NCI-H748 (cell line): ENCODE data around the gene ZC3H7B.
A peak's percentile ranks its signal among the peaks of the same experiment; 100 is the strongest.

ENCODE experiments used
- DNase-seq: peaks from one replicate; lab custom pipeline; 2025; ENCODE audit not compliant: unreplicated experiment; lab: John Stamatoyannopoulos, UW

Gene ZC3H7B

DNA sequence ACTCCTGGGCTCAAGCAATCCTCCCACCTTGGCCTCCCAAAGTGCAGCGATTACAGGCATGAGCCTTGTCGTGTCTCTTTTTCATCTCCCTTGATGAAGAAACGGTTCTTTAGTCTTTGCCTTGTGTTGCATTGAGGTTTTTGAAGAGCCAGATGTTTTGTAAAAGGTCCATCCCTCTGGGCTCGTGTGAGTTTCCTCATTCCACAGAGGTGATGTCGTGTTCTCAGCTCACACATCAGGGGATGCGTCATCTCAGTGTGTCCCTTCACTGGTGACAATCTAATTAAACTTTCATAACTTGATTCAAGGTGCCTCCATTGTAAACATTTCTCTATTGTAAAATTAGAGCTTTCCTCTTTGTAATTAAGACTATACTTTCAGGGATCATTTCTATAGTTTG lies 50.7 kb downstream of the ZC3H7B start:
- no peak for DNase-seq

GRCh38 chr22:41353862-41354575 lies 52.7 kb downstream of the ZC3H7B start:
- no peak for DNase-seq

GRCh38 chr22:41354979-41355378 lies 53.7 kb downstream of the ZC3H7B start:
- DNase-seq = no peak

GRCh38 chr22:41355895-41356294 lies 54.6 kb downstream of the ZC3H7B start:
- DNase-seq = no peak

DNA sequence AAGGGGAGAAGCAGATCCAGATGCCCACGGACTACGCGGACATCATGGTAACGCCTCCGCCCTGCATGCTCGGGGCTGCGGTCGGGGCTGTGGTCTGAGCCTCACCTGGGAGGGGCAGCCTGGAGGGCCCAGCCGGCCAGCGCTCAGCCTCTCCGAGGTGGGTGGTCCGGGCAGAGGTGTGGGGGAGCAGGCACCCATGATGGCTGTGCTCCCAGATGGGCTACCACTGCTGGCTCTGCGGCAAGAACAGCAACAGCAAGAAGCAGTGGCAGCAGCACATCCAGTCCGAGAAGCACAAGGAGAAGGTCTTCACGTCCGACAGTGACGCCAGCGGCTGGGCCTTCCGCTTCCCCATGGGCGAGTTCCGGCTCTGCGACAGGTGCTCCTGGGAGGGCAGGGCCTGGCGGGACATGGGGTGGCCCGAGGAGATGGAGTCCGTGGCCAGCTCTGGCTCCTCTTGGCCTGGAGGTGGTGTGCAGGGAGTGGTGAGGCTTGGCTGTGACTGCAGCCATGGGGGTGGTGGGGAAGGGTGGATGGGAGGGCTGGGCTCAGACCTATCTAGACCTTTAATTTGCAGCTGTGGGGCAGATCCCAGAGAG lies 55.2 kb downstream of the ZC3H7B start:
- DNase-seq = no peak

- DNase-seq = no peak
Measured at GRCh38 chr22:41357191-41357590, 55.9 kb downstream of the ZC3H7B start.

DNA sequence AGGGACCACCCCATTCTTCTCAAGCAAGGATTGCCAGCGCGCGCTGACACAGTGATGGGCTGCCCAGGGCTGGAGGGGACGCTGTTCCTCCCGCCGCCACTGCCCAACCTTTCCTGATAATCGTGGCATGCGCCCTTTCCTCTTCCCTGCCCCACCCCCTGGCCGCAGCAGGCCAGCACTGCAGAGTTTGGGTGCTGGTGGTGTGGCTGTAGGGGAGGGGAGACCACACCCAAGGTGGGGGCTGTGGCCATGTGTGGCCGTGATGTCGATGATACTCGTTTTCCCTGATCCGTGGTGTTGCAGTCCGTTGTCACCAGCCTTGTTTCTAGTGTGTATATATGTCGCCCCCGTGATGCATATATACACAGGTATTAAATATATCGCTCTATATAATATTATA lies 57.6 kb downstream of the ZC3H7B start:
- DNase-seq = no peak

DNA sequence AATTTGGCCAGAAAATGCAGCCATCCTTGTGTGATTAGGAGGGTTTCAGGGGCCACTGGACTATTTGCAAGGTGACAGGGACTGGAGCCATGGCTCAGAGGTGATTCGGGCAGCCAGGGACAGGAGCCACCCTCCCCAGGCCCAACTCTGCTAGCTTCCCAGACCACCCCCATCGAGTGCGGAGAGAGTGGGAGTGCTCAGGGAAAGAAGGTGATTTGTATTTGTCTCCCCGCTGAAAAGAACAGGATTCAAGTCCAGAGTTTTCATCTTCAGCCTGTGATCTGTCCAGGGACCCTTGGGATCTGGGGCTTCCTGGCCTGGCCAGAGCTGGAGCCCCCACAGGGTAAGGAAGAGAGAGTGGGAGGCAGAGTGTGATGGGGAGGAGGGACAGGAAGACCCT lies 58.1 kb downstream of the ZC3H7B start:
- no peak for DNase-seq

DNA sequence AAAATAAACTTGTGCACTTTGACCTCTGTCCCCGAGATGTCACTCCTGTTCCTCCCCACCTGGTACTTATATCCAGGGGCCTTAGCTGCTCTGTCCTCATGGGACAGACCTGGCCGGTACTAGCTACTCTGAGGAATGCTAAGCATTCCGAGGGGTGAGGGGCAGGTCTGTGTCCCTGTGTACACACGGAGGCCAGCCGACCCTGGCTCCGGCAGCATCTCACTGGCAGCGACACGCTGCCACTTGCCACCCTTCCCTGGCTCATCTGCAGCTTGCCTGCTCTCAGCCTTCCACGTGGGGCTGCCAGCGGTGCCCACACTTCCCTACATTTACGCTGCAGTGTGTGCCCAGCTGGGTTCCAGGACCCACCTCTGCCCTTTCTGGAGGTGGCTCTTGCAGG lies 58.8 kb downstream of the ZC3H7B start:
- DNase-seq = no peak

- DNase-seq = no peak
Measured at GRCh38 chr22:41361716-41362310, 60.5 kb downstream of the ZC3H7B start.

- DNase-seq = no peak
Measured at GRCh38 chr22:41362615-41363014, 61.3 kb downstream of the ZC3H7B start.

GRCh38 chr22:41364233-41364632 lies 62.9 kb downstream of the ZC3H7B start:
- DNase-seq = no peak

DNA sequence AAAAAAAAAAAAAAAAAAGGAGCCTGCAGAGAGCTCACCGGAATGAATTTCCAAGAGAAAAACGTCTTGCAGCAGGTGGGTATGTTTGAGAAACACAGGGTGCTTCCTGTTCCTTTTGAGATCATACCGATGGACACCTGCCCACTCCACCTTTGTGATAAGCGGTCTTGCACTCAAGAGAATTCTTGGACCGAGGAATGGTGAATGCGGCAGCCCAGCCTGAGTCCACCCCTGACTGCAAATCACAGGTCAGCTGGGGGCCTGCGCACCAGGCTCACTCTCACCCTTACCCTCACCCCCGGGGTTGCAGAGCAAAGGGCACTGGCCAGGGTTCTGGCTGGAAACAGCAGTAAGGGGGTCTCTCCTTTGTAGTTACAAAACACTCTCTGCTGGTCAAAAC lies 63.6 kb downstream of the ZC3H7B start:
- no peak for DNase-seq

- DNase-seq = no peak
Measured at GRCh38 chr22:41365425-41365824, 64.1 kb downstream of the ZC3H7B start.

DNA sequence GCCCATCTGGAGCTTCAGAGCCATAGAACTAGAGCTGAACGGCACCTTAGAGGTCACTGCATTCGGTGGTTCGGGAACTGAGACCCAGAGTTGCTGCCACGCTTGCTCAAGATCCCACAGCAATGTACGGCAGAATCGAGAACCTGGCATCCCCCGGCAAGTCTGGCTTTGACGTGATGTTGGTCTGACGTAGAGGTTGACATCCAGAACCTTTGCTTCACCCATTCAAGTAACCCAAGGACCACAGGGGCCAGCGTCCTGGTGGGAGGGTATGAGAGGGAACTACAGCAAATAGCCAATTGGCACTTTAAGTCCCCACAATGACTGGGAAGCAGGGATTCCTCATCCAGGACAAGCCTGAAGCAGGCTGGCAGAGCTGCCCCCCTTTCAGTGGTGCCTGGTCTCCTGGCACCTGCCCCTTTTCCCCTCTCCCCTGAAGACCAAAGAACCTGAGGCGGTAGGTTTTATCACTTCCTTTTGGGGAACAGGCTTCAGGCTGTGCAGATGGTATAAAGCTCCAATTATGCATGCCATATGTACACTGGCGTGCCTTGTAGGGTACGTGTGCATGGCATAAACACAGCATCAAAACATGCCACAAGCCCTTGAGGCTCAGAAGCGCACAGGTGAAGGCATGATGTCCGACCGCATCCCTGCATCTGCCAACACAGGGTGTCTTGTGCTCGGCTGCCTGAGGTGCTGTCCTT lies 65.2 kb downstream of the ZC3H7B start:
- no peak for DNase-seq

- DNase-seq = peak; percentile 96
Measured at GRCh38 chr22:41367039-41367679, 65.8 kb downstream of the ZC3H7B start.

- peak; percentile 48 for DNase-seq
Measured at GRCh38 chr22:41367680-41368542, 66.6 kb downstream of the ZC3H7B start.

GRCh38 chr22:41368543-41369423 lies 67.5 kb downstream of the ZC3H7B start:
- no peak for DNase-seq

- DNase-seq = no peak
Measured at GRCh38 chr22:41369424-41369745, 68.1 kb downstream of the ZC3H7B start.

DNA sequence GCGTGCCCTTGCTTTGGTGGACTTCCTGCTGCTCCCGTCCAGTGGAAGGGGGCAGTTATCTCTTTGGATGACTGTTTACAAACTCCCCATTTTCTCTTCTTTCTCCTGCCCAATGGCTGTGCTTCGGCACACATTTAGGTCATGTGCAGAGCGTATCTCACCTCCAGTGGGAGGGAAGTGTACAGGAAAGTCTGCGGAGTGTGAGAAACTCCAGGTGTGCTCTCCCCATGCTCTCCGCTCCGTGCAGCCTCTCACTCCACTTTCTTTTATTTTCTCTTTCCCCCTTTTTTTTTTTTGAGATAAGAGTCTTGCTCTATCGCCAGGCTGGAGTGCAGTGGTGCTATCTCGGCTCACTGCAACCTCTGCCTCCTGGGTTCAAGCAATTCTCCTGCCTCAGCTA lies 68.5 kb downstream of the ZC3H7B start:
- DNase-seq = no peak
